Karpas-422 (cell line): ENCODE results near the gene TMEM184A. TPM values are rescaled to one million over a fixed set of nuclear protein-coding genes. Genes with fewer than 3 reads are reported as not detected.
"Not testable (repeated sequence)": the region's sequence is repeated elsewhere in the genome, so short reads cannot be mapped to it uniquely, and the experiment has no call there.

Source experiments
- DNase-seq: peaks from one replicate; pipeline ENCODE4 v3.0.0-alpha.2; 2015
- H2AFZ ChIP-seq: fragments of 200-600 bp; sonication (generic); 2 replicates; pipeline ENCODE4 v1.6.1; 2014; ENCODE audit warnings: antibody characterized with exemption, low read length, mixed read lengths
- H3K27ac ChIP-seq: fragments of 200-600 bp; sonication (generic); 2 replicates; pipeline ENCODE4 v1.5.1; 2014; ENCODE audit warnings: mild to moderate bottlenecking, low read length, moderate library complexity
- H3K27me3 ChIP-seq: fragments of 200-600 bp; sonication (generic); 2 replicates; pipeline ENCODE4 v1.6.1; 2014; ENCODE audit warnings: low read length, mixed read lengths
- H3K36me3 ChIP-seq: fragments of 200-600 bp; sonication (generic); 2 replicates; pipeline ENCODE4 v1.6.1; 2014; ENCODE audit warnings: low read length, mixed read lengths; ENCODE audit not compliant: insufficient read depth
- H3K4me1 ChIP-seq: fragments of 200-600 bp; sonication (generic); 2 replicates; pipeline ENCODE4 v1.6.1; 2014; ENCODE audit warnings: mild to moderate bottlenecking, low read length, mixed read lengths
- H3K4me2 ChIP-seq: fragments of 200-600 bp; sonication (generic); 2 replicates; pipeline ENCODE4 v1.6.1; 2014; ENCODE audit warnings: low read length, low read depth, mild to moderate bottlenecking; ENCODE audit not compliant: poor library complexity, severe bottlenecking
- H3K4me3 ChIP-seq: fragments of 200-600 bp; sonication (generic); 2 replicates; pipeline ENCODE4 v1.5.1; 2014; ENCODE audit warnings: mild to moderate bottlenecking, antibody characterized with exemption, low read length, mixed read lengths
- H3K79me2 ChIP-seq: fragments of 200-600 bp; sonication (generic); 2 replicates; pipeline ENCODE4 v1.6.1; 2014; ENCODE audit warnings: mild to moderate bottlenecking, low read length, mixed read lengths
- H3K9ac ChIP-seq: fragments of 200-600 bp; sonication (generic); 2 replicates; pipeline ENCODE4 v1.6.0; 2014; ENCODE audit warnings: low read length
- H3K9me2 ChIP-seq: fragments of 200-600 bp; sonication (generic), shearing (Covaris generic); replicated peaks from 2 replicates; pipeline ENCODE4 v1.6.0; 2014; ENCODE audit warnings: mild to moderate bottlenecking, low read length, moderate library complexity; ENCODE audit not compliant: insufficient read depth
- H3K9me3 ChIP-seq: fragments of 300-700, 200-600 bp; sonication (generic); 2 replicates; pipeline ENCODE4 v1.6.1; 2014; ENCODE audit warnings: low read length, mixed read lengths
- H4K20me1 ChIP-seq: fragments of 200-600 bp; sonication (generic); 2 replicates; pipeline ENCODE4 v1.6.1; 2014; ENCODE audit warnings: mild to moderate bottlenecking, antibody characterized with exemption, low read length, low read depth; ENCODE audit not compliant: insufficient read depth
- total RNA-seq: library from RNA; depleted of rRNA; stranded (reverse); fragments of >200 nt; shearing (Covaris generic); gene quantifications from 2 replicates; pipeline ENCODE4 v1.2.3, GENCODE V29; 2014; ENCODE audit warnings: low replicate concordance

Gene TMEM184A
- total RNA-seq, 1 experiment from 2014 or later = not detected

DNA sequence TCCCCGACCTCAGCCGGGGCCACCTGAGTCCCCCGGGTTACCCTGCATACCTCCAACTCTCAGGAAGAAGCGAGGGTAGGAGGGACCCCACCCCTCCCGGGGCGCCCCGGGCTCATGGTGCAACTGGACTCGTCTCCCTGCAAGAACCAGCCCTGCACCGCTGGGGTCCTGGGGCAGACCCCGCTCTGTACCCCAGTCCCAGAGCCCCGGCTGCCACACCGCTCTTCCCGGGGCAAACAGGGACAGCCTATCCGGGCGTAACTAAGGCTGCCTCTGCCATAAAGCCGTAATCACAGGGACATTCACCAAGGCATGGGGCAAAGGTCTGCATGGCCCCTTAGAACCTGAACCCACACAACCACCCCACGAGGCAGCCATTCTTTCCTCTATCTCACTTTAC, 32.2 kb downstream of the TMEM184A start:
- no peaks in the 10 kb centered on the region for H4K20me1 ChIP-seq
- no peaks in the 10 kb centered on the region for H3K4me1 ChIP-seq
- DNase-seq = no peak
- no peak overlapping the region for H2AFZ ChIP-seq
- H3K27ac ChIP-seq = no peak overlapping the region
- no peaks in the 10 kb centered on the region for H3K79me2 ChIP-seq
- H3K9me3 ChIP-seq = no peaks in the 10 kb centered on the region
- no peak overlapping the region for H3K9ac ChIP-seq
- H3K9me2 ChIP-seq = no peaks in the 10 kb centered on the region
- H3K4me3 ChIP-seq = no peak overlapping the region
- H3K27me3 ChIP-seq = no peaks in the 10 kb centered on the region
- no peak overlapping the region for H3K4me2 ChIP-seq
- no peaks in the 10 kb centered on the region for H3K36me3 ChIP-seq

DNA sequence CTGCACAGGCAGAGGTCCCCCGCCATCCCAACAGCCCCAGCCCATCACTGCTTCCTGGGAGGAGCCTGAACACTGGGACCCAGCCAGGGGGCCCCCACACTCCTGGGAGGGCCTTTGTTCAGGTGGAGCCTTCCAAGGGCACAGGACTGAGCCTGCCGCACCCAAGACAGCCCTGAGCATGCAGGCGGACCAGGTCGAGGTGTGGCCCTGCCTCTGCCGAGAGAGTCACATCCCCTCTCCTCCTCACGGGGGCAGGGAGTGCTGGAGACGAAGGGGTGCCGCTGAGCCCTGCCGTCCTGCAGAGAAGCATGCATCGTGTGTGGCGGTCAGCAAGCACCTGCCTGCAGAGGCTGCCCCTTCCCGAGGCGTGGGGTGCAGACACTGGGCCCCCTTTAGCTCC, 32.8 kb downstream of the TMEM184A start:
- Histone ChIP-seq H3K9ac (no peak overlapping the region), H3K36me3 (no peaks in the 10 kb centered on the region), H3K4me1 (no peaks in the 10 kb centered on the region), H3K79me2 (no peaks in the 10 kb centered on the region), H2AFZ (no peak overlapping the region), H3K4me2 (no peak overlapping the region), H4K20me1 (no peaks in the 10 kb centered on the region), H3K27ac (no peak overlapping the region), H3K27me3 (no peaks in the 10 kb centered on the region), H3K4me3 (no peak overlapping the region), H3K9me2 (no peaks in the 10 kb centered on the region), H3K9me3 (no peaks in the 10 kb centered on the region)
- no peak for DNase-seq

DNA sequence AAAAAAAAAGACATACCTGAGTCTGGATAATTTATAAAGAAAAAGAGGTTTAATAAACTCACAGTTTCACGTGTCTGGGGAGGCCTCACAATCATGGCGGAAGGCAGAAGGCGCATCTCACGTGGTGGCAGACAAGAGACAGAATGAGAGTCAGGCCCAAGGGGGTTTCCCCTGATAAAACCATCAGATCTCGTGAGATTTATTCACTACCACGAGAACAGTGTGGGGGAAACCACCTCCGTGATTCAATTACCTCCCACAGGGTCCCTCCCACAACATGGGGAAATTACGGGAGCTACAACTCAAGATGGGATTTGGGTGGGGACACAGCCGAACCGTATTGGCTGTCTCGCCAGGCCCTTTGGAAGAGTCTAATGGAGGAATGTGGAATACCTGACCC, 34.5 kb downstream of the TMEM184A start:
- H3K27me3 ChIP-seq = no peaks in the 10 kb centered on the region
- H3K4me3 ChIP-seq = no peak overlapping the region
- H2AFZ ChIP-seq = no peak overlapping the region
- H4K20me1 ChIP-seq = no peaks in the 10 kb centered on the region
- no peak overlapping the region for H3K4me2 ChIP-seq
- no peaks in the 10 kb centered on the region for H3K4me1 ChIP-seq
- H3K36me3 ChIP-seq = no peaks in the 10 kb centered on the region
- no peaks in the 10 kb centered on the region for H3K9me3 ChIP-seq
- H3K27ac ChIP-seq = no peak overlapping the region
- H3K9ac ChIP-seq = no peak overlapping the region
- no peaks in the 10 kb centered on the region for H3K9me2 ChIP-seq
- no peak for DNase-seq
- H3K79me2 ChIP-seq = no peaks in the 10 kb centered on the region

DNA sequence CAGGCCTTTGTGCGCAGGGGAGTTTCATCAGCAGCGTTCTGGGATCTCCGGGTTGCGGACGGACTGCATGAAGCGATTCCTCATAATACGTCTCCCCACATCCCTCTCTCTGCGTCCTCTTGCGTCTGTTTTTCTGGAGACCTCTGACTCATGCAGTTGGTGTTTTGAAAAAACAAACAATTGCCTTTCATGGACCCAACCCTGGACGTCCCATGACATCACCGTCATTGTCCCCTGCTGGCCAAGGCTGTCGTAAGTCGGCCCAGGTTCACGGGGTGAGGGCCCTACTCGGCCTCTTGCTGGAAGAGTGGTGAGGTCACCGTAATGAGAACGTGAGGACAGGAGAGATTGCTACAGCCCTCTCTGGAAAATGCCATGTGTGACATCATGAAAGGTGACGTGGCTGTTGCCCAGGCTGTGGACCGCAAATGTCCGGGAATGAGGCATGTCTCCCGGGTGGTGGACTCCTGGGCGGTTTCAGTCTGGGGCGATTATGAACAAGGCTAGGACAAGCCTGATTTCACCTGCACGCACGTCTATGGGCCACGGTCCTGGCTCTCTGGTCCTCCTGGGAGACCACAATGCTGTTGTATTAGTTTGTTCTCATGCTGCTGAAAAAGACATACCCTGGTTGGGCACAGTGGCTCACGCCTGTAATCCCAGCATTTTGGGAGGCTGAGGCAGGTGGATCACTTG, 35.3 kb downstream of the TMEM184A start:
- H3K9ac ChIP-seq = no peak overlapping the region
- H3K4me1 ChIP-seq = no peaks in the 10 kb centered on the region
- no peaks in the 10 kb centered on the region for H3K27me3 ChIP-seq
- H3K4me2 ChIP-seq = no peak overlapping the region
- DNase-seq = no peak
- H3K4me3 ChIP-seq = no peak overlapping the region
- H4K20me1 ChIP-seq = no peaks in the 10 kb centered on the region
- no peak overlapping the region for H3K27ac ChIP-seq
- H3K79me2 ChIP-seq = no peaks in the 10 kb centered on the region
- no peaks in the 10 kb centered on the region for H3K36me3 ChIP-seq
- no peaks in the 10 kb centered on the region for H3K9me2 ChIP-seq
- H3K9me3 ChIP-seq = no peaks in the 10 kb centered on the region
- H2AFZ ChIP-seq = no peak overlapping the region

DNA sequence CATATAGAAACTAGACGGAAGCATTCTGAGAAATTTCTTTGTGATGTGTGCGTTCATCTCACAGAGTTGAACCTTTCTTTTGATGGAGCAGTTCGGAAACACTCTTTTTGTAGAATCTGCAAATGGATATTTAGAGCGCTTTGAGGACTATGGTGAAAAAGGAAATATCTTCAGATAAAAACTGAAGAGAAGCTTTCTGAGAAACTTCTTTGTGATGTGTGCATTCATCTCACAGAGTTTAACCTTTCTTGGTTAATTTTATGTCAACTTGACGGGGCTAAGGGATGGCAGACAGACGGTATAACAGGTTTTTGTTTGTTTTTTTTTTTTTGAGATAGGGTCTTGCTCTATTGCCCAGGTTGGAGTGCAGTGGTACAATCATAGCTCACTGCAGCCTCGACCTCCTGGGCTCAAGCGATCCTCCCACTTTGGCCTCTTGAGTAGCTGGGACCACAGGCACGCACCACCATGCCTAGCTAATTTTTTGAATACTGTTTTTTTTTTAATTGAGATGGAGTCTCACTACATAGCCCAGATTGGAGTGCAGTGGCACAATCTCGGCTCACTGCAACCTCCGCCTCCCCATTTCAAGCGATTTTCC, 36.6 kb downstream of the TMEM184A start:
- H3K4me2 ChIP-seq = not testable (repeated sequence)

DNA sequence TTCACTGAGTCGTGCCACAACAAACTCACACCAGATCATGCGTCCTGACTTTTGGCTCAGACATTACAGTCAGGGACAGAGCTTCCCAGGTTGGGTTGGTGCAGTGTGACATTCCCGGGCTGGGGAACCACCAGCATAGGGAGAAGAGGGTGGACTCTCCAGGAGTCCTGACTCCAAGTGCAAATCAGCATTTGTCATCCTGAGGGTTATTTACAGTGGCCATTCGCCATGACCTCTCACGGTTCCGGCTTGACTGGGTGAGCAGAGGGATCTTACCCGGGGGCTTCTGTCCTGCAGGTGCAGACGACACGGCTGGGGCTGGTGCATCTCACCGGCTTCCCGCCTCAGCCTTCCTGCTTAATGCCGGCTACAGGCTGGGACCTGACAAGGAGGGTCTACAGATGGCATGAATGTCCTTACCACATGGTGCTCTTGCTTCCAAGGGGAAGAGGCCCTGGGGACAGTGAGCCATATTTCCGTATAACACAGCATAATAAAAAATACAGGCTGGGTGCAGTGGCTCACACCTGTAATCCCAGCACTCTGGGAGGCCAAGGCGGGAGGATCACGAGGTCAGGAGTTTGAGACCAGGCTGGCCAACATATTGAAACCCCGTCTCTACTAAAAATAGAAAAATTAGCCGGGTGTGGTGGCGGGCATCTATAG, 39.3 kb downstream of the TMEM184A start:
- no peaks in the 10 kb centered on the region for H3K9me2 ChIP-seq
- H3K79me2 ChIP-seq = no peaks in the 10 kb centered on the region
- no peaks in the 10 kb centered on the region for H3K36me3 ChIP-seq
- H3K9me3 ChIP-seq = no peaks in the 10 kb centered on the region
- no peaks in the 10 kb centered on the region for H3K27me3 ChIP-seq
- H2AFZ ChIP-seq = no peak overlapping the region
- H3K9ac ChIP-seq = no peak overlapping the region
- no peak overlapping the region for H3K4me3 ChIP-seq
- no peak for DNase-seq
- no peaks in the 10 kb centered on the region for H3K4me1 ChIP-seq
- H3K27ac ChIP-seq = no peak overlapping the region
- H4K20me1 ChIP-seq = no peaks in the 10 kb centered on the region
- H3K4me2 ChIP-seq = no peak overlapping the region

More for the DNA sequence above, 36.6 kb downstream of the TMEM184A start:
- H3K9me2 ChIP-seq, H3K9ac ChIP-seq, H3K4me3 ChIP-seq, H3K27ac ChIP-seq, H2AFZ ChIP-seq, H3K4me1 ChIP-seq, H3K27me3 ChIP-seq, H3K36me3 ChIP-seq, H4K20me1 ChIP-seq, H3K9me3 ChIP-seq, DNase-seq, H3K79me2 ChIP-seq: not testable (repeated sequence)

DNA sequence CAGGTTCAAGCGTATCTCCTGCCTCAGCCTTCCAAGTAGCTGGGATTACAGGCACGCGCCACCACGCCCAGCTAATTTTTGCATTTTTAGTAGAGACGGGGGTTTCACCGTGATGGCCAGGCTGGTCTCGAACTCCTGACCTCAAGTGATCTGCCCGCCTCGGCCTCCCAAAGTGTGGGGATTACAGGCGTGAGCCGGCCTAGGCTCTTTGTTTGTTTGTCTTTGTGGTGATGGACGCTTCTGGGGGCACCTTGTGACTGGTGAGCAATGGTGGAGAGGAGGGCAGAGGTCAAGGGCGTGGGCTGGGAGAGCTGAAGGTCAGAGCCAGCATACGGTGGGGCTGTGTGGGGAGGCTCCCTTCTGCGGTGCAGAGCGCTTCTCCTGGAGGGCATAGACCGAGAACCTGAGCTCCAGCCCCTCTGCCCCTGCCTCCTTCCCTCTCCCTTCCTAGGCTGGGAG, 40.5 kb downstream of the TMEM184A start:
- H3K4me3 ChIP-seq, H3K79me2 ChIP-seq, H2AFZ ChIP-seq, H3K36me3 ChIP-seq, H4K20me1 ChIP-seq, H3K27me3 ChIP-seq, H3K4me2 ChIP-seq, H3K4me1 ChIP-seq, H3K9me3 ChIP-seq, H3K9me2 ChIP-seq, DNase-seq, H3K9ac ChIP-seq, H3K27ac ChIP-seq: not testable (repeated sequence)

DNA sequence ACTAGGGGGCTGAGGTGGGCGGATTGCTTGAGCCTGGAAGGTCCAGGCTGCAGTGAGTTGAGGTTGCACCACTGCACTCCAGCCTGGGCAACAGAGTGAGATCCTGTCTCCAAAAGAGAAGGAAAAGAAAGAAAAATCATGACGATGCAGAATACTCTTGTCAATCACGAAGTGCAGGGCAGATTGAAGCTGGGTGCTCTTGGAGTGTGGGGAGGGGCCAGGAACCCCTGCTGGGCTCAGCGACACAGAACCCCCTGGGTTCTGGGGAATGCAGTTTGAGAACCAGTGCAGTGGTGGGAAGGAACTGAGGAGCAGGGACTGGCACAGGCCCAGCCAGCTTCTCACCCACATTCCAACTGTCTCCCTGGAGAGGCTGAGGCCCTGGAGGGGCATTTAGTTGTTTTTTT, 41.0 kb downstream of the TMEM184A start:
- Histone ChIP-seq H3K4me2 (no peak overlapping the region), H4K20me1 (no peaks in the 10 kb centered on the region), H3K27me3 (no peaks in the 10 kb centered on the region), H3K79me2 (no peaks in the 10 kb centered on the region), H3K9me2 (no peaks in the 10 kb centered on the region), H3K4me3 (no peak overlapping the region), H3K4me1 (no peaks in the 10 kb centered on the region), H3K36me3 (no peaks in the 10 kb centered on the region), H3K9ac (no peak overlapping the region), H3K9me3 (no peaks in the 10 kb centered on the region), H2AFZ (no peak overlapping the region), H3K27ac (no peak overlapping the region)
- DNase-seq = no peak
